22Rv1 (cell line): ENCODE data around the gene PLEKHO1.
"Not testable (repeated sequence)": the region's sequence is repeated elsewhere in the genome, so short reads cannot be mapped to it uniquely, and the experiment has no call there.

Experiments used
- H3K27ac ChIP-seq: fragments of 450-650 bp; 2 replicates; pipeline ENCODE4 v1.5.1; 2017
- ZFX ChIP-seq: fragments of 450-650 bp; IDR thresholded peaks from 2 replicates; pipeline ENCODE4 v1.6.1; 2017; ENCODE audit warnings: antibody characterized with exemption, borderline replicate concordance
- TF ChIP-seq, protein P1 (sequence below): fragments of 450-650 bp; IDR thresholded peaks from 2 replicates; pipeline ENCODE4 v1.5.1; 2017; ENCODE audit warnings: mild to moderate bottlenecking

The PLEKHO1 gene

DNA sequence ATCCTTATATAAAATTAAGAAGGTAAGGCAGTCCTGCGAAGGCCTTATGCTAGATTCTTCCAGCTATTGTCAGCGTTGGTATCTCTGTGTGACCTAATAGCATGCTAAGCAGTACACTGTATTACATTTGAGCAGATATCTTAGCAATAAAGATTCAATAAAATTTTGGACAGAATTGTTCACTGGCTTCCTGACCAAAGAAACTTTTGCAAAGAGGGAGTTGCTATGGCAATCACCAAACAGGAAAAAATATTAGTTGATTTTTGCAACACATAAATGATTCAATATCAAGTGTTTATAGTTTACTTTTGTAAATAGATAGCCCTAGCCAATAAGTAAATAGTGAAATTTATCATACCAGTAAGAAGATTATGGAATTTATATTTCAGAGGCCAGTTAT, 31.0 kb upstream of the PLEKHO1 start:
- H3K27ac ChIP-seq = no peak overlapping the region
- no peak for TF ChIP-seq ZFX
- TF ChIP-seq, protein P1, sequence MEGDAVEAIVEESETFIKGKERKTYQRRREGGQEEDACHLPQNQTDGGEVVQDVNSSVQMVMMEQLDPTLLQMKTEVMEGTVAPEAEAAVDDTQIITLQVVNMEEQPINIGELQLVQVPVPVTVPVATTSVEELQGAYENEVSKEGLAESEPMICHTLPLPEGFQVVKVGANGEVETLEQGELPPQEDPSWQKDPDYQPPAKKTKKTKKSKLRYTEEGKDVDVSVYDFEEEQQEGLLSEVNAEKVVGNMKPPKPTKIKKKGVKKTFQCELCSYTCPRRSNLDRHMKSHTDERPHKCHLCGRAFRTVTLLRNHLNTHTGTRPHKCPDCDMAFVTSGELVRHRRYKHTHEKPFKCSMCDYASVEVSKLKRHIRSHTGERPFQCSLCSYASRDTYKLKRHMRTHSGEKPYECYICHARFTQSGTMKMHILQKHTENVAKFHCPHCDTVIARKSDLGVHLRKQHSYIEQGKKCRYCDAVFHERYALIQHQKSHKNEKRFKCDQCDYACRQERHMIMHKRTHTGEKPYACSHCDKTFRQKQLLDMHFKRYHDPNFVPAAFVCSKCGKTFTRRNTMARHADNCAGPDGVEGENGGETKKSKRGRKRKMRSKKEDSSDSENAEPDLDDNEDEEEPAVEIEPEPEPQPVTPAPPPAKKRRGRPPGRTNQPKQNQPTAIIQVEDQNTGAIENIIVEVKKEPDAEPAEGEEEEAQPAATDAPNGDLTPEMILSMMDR = no peak

DNA sequence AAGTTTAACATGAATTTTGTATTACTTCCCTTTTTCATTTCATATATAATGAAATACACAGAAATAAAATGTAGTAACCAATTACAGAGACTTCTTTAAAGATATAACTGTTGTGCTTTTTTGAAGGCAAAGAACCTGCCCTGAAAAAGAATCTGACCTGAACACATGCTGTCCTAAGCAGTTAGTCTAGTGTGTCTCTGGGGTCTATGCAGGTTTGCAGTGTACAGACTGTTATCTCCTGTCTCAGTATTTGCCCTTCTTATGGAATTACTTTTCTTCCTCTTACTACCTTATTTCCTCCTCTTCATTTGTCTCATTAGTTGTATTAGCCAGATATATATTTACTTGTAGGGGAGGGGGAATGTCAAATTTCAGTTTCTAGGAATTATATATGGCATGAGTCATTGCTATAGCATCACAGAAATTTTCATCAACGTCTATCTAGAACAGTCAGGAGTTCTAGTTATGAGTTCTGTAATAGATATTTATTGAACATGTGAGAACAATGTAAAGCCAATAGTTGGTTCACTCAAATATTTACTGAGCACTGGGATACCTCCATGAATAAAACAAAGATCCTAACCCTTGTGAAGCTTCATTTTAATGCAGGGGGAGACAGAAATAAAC, 28.4 kb upstream of the PLEKHO1 start:
- no peak overlapping the region for H3K27ac ChIP-seq

GRCh38 chr1:150126811-150127210, 22.9 kb upstream of the PLEKHO1 start:
- no peak overlapping the region for H3K27ac ChIP-seq
- TF ChIP-seq, protein P1 = no peak
- no peak for TF ChIP-seq ZFX

More for the DNA sequence above, 28.4 kb upstream of the PLEKHO1 start:
- no peak for TF ChIP-seq ZFX
- TF ChIP-seq, protein P1 = no peak

DNA sequence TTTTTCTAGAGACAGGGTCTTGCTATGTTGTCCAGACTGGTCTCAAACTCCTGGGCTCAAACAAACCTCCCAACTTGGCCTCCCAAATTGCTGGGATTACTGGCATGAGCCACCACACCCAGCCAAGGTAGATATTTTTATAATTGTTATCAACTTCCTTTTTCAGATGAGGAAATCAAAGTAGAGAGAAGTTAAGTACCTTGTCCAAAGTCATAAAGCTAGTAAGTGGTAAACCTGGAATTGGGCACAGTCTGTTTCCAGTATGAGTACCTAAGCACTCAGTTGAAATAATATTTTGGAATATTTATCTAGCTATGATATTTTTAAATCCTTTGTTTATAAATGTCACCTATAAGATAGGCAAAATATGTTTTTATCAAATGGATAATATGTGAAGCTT, 22.3 kb upstream of the PLEKHO1 start:
- no peak for TF ChIP-seq ZFX
- TF ChIP-seq, protein P1 = no peak
- H3K27ac ChIP-seq = no peak overlapping the region

- no peak overlapping the region for H3K27ac ChIP-seq
- TF ChIP-seq ZFX = no peak
- TF ChIP-seq, protein P1 = no peak
These were observed 21.8 kb upstream of the PLEKHO1 start for GRCh38 chr1:150127868-150128267.

DNA sequence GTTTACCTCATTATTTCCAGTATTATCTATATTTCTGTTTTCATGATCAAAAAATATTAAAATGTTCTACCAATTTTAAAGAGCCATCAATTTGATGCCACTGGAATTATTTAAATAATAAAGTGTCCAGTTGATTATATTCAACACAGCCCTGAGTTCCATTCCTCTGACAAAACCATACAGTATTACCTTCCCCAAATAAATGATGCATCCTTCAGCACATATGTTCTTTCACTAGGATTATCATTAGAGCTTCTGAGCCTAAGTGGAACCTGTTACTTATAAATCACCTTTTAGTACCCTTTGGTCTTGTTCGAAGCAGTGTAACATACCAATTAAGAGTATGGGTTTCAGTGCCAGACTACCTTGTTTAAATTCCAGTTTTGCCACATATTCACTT, 17.3 kb upstream of the PLEKHO1 start:
- TF ChIP-seq, protein P1 = no peak
- TF ChIP-seq ZFX = no peak
- H3K27ac ChIP-seq = no peak overlapping the region

- TF ChIP-seq ZFX = no peak
- TF ChIP-seq, protein P1 = no peak
- no peak overlapping the region for H3K27ac ChIP-seq
These were observed 15.2 kb upstream of the PLEKHO1 start for GRCh38 chr1:150134537-150134936.

DNA sequence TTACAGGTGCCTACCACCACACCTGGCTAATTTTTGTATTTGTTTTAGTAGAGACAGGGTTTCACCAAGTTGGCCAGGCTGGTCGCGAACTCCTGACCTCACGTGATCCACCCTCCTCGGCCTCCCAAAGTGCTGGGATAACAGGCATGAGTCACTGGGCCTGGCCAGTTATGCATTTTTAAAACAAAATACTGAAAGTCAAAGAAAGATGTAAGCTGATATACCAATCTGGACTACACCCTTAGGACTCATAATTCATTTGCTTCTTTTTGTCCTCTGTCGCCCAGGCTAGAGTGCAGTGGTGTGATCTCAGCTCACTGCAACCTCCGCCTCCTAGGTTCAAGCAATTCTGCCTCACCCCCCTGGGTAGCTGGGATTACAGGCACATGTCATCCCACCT, 14.3 kb upstream of the PLEKHO1 start:
- H3K27ac ChIP-seq = not testable (repeated sequence)
